ENCODE results near the gene DNAH1. TPM values are rescaled to one million over a fixed set of nuclear protein-coding genes. Genes with fewer than 3 reads are reported as not detected.

The DNAH1 gene
- total and polyA plus RNA-seq, 2 of the 13 experiments (the other 11 are each of a cell fraction or from before 2014, with no cell fraction given): 0.64 to 3.5 TPM

- Histone ChIP-seq H3K36me3 (replicated peaks in 1 of 2; ENCODE audit: control insufficient read depth in 1 of 2, insufficient read depth in 2 of 2, low read length in 2 of 2) (no peaks in the 10 kb centered on the region), H3K4me3 (replicated peaks in 1 of 3; ENCODE audit: insufficient read depth in 1 of 3, low read depth in 2 of 3, low read length in 3 of 3) (no peak overlapping the region), H3K9ac (ENCODE audit: insufficient read depth, low read depth, low read length) (no peak overlapping the region), H3K4me1 (ENCODE audit: insufficient read depth, low read length) (peaks cover 9% of the 10 kb centered on the region), H2AFZ (ENCODE audit: low read length) (no peak overlapping the region), H3K79me2 (ENCODE audit: insufficient read depth, low read length) (no peaks in the 10 kb centered on the region), H3K27ac (ENCODE audit: extremely low read length, insufficient read depth, low read length) (no peak overlapping the region), H3K27me3 (ENCODE audit: control insufficient read depth in 1 of 2, insufficient read depth in 2 of 2, low read length in 2 of 2) (peaks cover 4 to 5% of the 10 kb centered on the region in 2 experiments; a peak in 3 of 5 replicates), H3K4me2 (ENCODE audit: low read depth, low read length) (no peak overlapping the region), H3K9me3 (ENCODE audit: low read length) (no peaks in the 10 kb centered on the region), H4K20me1 (ENCODE audit: insufficient read depth, low read length) (no peaks in the 10 kb centered on the region)
- no TSS peak for BruUV-seq (replicated peaks)
- in situ Hi-C loops (cut with HindIII; ENCODE audit: extremely low pct_ligation_motif_present, low pct_unique_long_range_greater_than_20kb) (no loop called here), intact Hi-C loops (cut with micrococcal nuclease; ENCODE audit: unreplicated experiment) (no loop called here)
- ATAC-seq (no peak), FAIRE-seq (no peak), DNase-seq (ENCODE audit: low spot score) (no peak)
- 88% methylated on average over 5 of the region's 18 CpGs for WGBS (ENCODE audit: low lambda C conversion rate)
- ChIA-PET POLR2A (no interaction called here), CTCF (ENCODE audit: low intra/inter-chr PET ratio, low total read pairs) (no interaction called here)
- TF ChIP-seq ZNF562 (CRISPR knock-in tag; IDR thresholded peaks at IDR 0.05; ENCODE audit: borderline replicate concordance) (no peak), MLLT10 (CRISPR knock-in tag; IDR thresholded peaks at IDR 0.05) (no peak), THAP11 (CRISPR knock-in tag; IDR thresholded peaks at IDR 0.05) (no peak), HOXD1 (CRISPR knock-in tag; IDR thresholded peaks at IDR 0.05) (no peak), MAX (IDR thresholded peaks at IDR 0.05) (no peak), ZNF343 (CRISPR knock-in tag; IDR thresholded peaks at IDR 0.05) (no peak), STAT6 (CRISPR knock-in tag; IDR thresholded peaks at IDR 0.05; ENCODE audit: borderline replicate concordance) (no peak), HMG20B (CRISPR knock-in tag; conservative IDR thresholded peaks at IDR 0.05) (no peak), SOX6 (IDR thresholded peaks at IDR 0.05) (no peak), SOX6 (CRISPR knock-in tag; IDR thresholded peaks at IDR 0.05) (no peak), ZBTB44 (CRISPR knock-in tag; IDR thresholded peaks at IDR 0.05) (no peak), PHF20 (CRISPR knock-in tag; IDR thresholded peaks at IDR 0.05) (no peak), ZHX2 (IDR thresholded peaks at IDR 0.05; ENCODE audit: low read depth) (no peak), ZHX2 (CRISPR knock-in tag; IDR thresholded peaks at IDR 0.05; ENCODE audit: borderline replicate concordance) (no peak)
These were observed 65.5 kb downstream of the DNAH1 start for GRCh38 chr3:52381623-52382022.
